Neuronal stem cell (in vitro differentiated cells): Measurements from ENCODE around the gene WFDC5.

ENCODE experiments used
- DNase-seq: peaks from one replicate; pipeline ENCODE4 v3.0.0-alpha.2; 2013; ENCODE audit warnings: low spot score
- H2AFZ ChIP-seq: one replicate; pipeline ENCODE4 v1.6.1; 2013; ENCODE audit warnings: mild to moderate bottlenecking, low read length, inconsistent platforms
- H2AK5ac ChIP-seq: 2 replicates; pipeline ENCODE4 v1.6.1; 2013; ENCODE audit warnings: low read depth, mild to moderate bottlenecking, inconsistent platforms, low read length, moderate library complexity, mixed read lengths
- H2BK120ac ChIP-seq: 2 replicates; pipeline ENCODE4 v1.6.1; 2013; ENCODE audit warnings: low read depth, mild to moderate bottlenecking, inconsistent platforms, low read length, moderate library complexity, mixed read lengths
- H2BK12ac ChIP-seq: one replicate; pipeline ENCODE4 v1.6.1; 2013; ENCODE audit warnings: low read length, inconsistent platforms
- H2BK15ac ChIP-seq: 2 replicates; pipeline ENCODE4 v1.6.1; 2013; ENCODE audit warnings: mild to moderate bottlenecking, low read length, inconsistent platforms, mixed read lengths
- H2BK5ac ChIP-seq: one replicate; pipeline ENCODE4 v1.6.1; 2013; ENCODE audit warnings: inconsistent platforms, mild to moderate bottlenecking, low read length, moderate library complexity
- H3K14ac ChIP-seq: one replicate; pipeline ENCODE4 v1.6.1; 2013; ENCODE audit warnings: low read length, inconsistent platforms
- H3K18ac ChIP-seq: 2 replicates; pipeline ENCODE4 v1.6.1; 2013; ENCODE audit warnings: low read length, inconsistent platforms
- H3K23ac ChIP-seq: 2 replicates; pipeline ENCODE4 v1.6.1; 2013; ENCODE audit warnings: low read depth, mild to moderate bottlenecking, mixed read lengths, low read length, inconsistent platforms; ENCODE audit not compliant: poor library complexity
- H3K27ac ChIP-seq: replicated peaks from 3 replicates; pipeline ENCODE4 v1.5.1; 2013; ENCODE audit warnings: low read length, inconsistent platforms
- H3K27me3 ChIP-seq, 3 experiments: 2 replicates each; pipeline ENCODE4 v1.6.1; 2013; ENCODE audit warnings: low read length in 3 of 3, mild to moderate bottlenecking in 2 of 3, inconsistent platforms in 1 of 3, low read depth in 1 of 3, mixed read lengths in 1 of 3, moderate library complexity in 1 of 3; ENCODE audit not compliant: control insufficient read depth in 3 of 3, insufficient read depth in 3 of 3
- H3K36me3 ChIP-seq, 2 donors: replicated peaks in 1 of 2; 2 replicates each; pipeline ENCODE4 v1.6.1; 2013; ENCODE audit warnings: low read length in 2 of 2; ENCODE audit not compliant: control insufficient read depth in 2 of 2, insufficient read depth in 2 of 2
- H3K4ac ChIP-seq: 2 replicates; pipeline ENCODE4 v1.6.1; 2013; ENCODE audit warnings: inconsistent platforms, mild to moderate bottlenecking, low read length, moderate library complexity
- H3K4me1 ChIP-seq, 2 donors: 1 replicate in 1 of 2; 2 replicates in 1 of 2; pipeline ENCODE4 v1.6.1; 2013; ENCODE audit warnings: low read length in 2 of 2, low read depth in 1 of 2; ENCODE audit not compliant: control insufficient read depth in 2 of 2, insufficient read depth in 1 of 2
- H3K4me2 ChIP-seq: one replicate; pipeline ENCODE4 v1.6.1; 2013; ENCODE audit warnings: mild to moderate bottlenecking, low read length, inconsistent platforms; ENCODE audit not compliant: insufficient read depth, poor library complexity, severe bottlenecking
- H3K4me3 ChIP-seq, 2 donors: 2 replicates each; pipeline ENCODE4 v1.5.1; 2013; ENCODE audit warnings: low read length in 2 of 2, mild to moderate bottlenecking in 2 of 2, inconsistent platforms in 1 of 2, moderate library complexity in 1 of 2
- H3K79me1 ChIP-seq: one replicate; pipeline ENCODE4 v1.6.1; 2013; ENCODE audit warnings: low read depth, mild to moderate bottlenecking, inconsistent platforms, low read length, moderate library complexity
- H3K9ac ChIP-seq: one replicate; pipeline ENCODE4 v1.6.1; 2013; ENCODE audit warnings: mild to moderate bottlenecking, low read depth, low read length, inconsistent platforms; ENCODE audit not compliant: poor library complexity
- H3K9me3 ChIP-seq, 2 donors: replicated peaks in 1 of 2; 2 replicates each; pipeline versions ENCODE3 to v1.6.1; 2013; ENCODE audit warnings: low read length in 2 of 2, mild to moderate bottlenecking in 2 of 2, inconsistent platforms in 1 of 2, low read depth in 1 of 2, mixed read lengths in 1 of 2, moderate library complexity in 1 of 2; ENCODE audit not compliant: control insufficient read depth in 2 of 2, insufficient read depth in 1 of 2
- H4K8ac ChIP-seq: one replicate; pipeline ENCODE4 v1.6.1; 2013; ENCODE audit warnings: low read depth, mild to moderate bottlenecking, inconsistent platforms, low read length, moderate library complexity
- H4K91ac ChIP-seq: one replicate; pipeline ENCODE4 v1.6.1; 2013; ENCODE audit warnings: low read length, low read depth, mild to moderate bottlenecking, inconsistent platforms; ENCODE audit not compliant: poor library complexity
- WGBS, 2 donors: extraction: QIAGEN DNeasy Blood & Tissue Kit; methylation state at CpG; one replicate each; pipeline ENCODE4 v1.1.7; 2013; ENCODE audit warnings: missing lambda C conversion rate in 2 of 2, mixed read lengths in 1 of 2; ENCODE audit not compliant: insufficient read length in 2 of 2, insufficient replicate concordance in 1 of 2; ENCODE audit errors: extremely low coverage in 2 of 2; 5-methylcytosine and 5-hydroxymethylcytosine counted together

Gene WFDC5

GRCh38 chr20:45111799-45112471, 3.0 kb downstream of the WFDC5 start:
- Histone ChIP-seq H4K91ac (no peak overlapping the region), H3K9me3 (no peaks in the 10 kb centered on the region), H2BK15ac (no peak overlapping the region), H3K4ac (peak overlapping the region; percentile 85), H2BK120ac (no peak overlapping the region), H3K79me1 (no peaks in the 10 kb centered on the region), H3K4me1 (peaks cover 0 to 1% of the 10 kb centered on the region in 2 donors), H2AFZ (no peak overlapping the region), H3K18ac (peak overlapping the region; percentile 33), H4K8ac (peak overlapping the region; percentile 87), H2AK5ac (peak overlapping the region; percentile 40), H3K9ac (no peak overlapping the region), H3K27me3 (peaks cover 0 to 27% (median 0%) of the 10 kb centered on the region in 3 experiments), H3K14ac (no peak overlapping the region), H3K4me2 (no peak overlapping the region), H3K27ac (no peak overlapping the region), H3K36me3 (no peaks in the 10 kb centered on the region), H3K23ac (no peak overlapping the region), H2BK12ac (no peak overlapping the region), H3K4me3 (no peak overlapping the region), H2BK5ac (no peak overlapping the region)
- no CpG with 5 or more reads among the region's 17 CpGs for WGBS, 2 donors
- no peak for DNase-seq

- Histone ChIP-seq H3K27me3 (peaks cover 0 to 27% (median 0%) of the 10 kb centered on the region in 3 experiments), H2BK12ac (no peak overlapping the region), H2BK120ac (no peak overlapping the region), H2AK5ac (no peak overlapping the region), H2BK5ac (no peak overlapping the region), H3K4me2 (no peak overlapping the region), H3K14ac (no peak overlapping the region), H3K4me3 (no peak overlapping the region), H4K8ac (no peak overlapping the region), H3K9me3 (no peaks in the 10 kb centered on the region), H3K4ac (no peak overlapping the region), H2AFZ (no peak overlapping the region), H4K91ac (no peak overlapping the region), H3K9ac (no peak overlapping the region), H3K23ac (no peak overlapping the region), H3K27ac (no peak overlapping the region), H3K18ac (no peak overlapping the region), H3K4me1 (peaks cover 0 to 1% of the 10 kb centered on the region in 2 donors), H3K79me1 (no peaks in the 10 kb centered on the region), H3K36me3 (no peaks in the 10 kb centered on the region), H2BK15ac (no peak overlapping the region)
- WGBS, 2 donors = no CpG with 5 or more reads among the region's 11 CpGs
- DNase-seq = no peak
Measured at GRCh38 chr20:45111285-45111684, 3.7 kb downstream of the WFDC5 start.

- no peaks in the 10 kb centered on the region for H3K9me3 ChIP-seq
- no peak overlapping the region for H3K4ac ChIP-seq
- H3K4me3 ChIP-seq = no peak overlapping the region
- H3K9ac ChIP-seq = no peak overlapping the region
- H2BK15ac ChIP-seq = no peak overlapping the region
- H3K79me1 ChIP-seq = no peaks in the 10 kb centered on the region
- WGBS, 2 donors = no CpG with 5 or more reads among the region's 11 CpGs
- no peak overlapping the region for H4K91ac ChIP-seq
- no peak overlapping the region for H2BK120ac ChIP-seq
- no peak overlapping the region for H3K27ac ChIP-seq
- H3K14ac ChIP-seq = no peak overlapping the region
- H2BK5ac ChIP-seq = no peak overlapping the region
- H2AFZ ChIP-seq = no peak overlapping the region
- H2AK5ac ChIP-seq = no peak overlapping the region
- peaks cover 0 to 1% of the 10 kb centered on the region in 2 donors for H3K4me1 ChIP-seq
- H3K4me2 ChIP-seq = no peak overlapping the region
- H4K8ac ChIP-seq = no peak overlapping the region
- H2BK12ac ChIP-seq = no peak overlapping the region
- peaks cover 0 to 24% (median 0%) of the 10 kb centered on the region in 3 experiments for H3K27me3 ChIP-seq
- H3K18ac ChIP-seq = no peak overlapping the region
- no peaks in the 10 kb centered on the region for H3K36me3 ChIP-seq
- no peak overlapping the region for H3K23ac ChIP-seq
- no peak for DNase-seq
Measured at GRCh38 chr20:45110301-45110700, 4.7 kb downstream of the WFDC5 start.

- H4K91ac ChIP-seq = no peak overlapping the region
- WGBS, 2 donors = no CpG with 5 or more reads among the region's 8 CpGs
Measured at GRCh38 chr20:45109634-45110033, 5.3 kb downstream of the WFDC5 start.

More at GRCh38 chr20:45109634-45110033, 5.3 kb downstream of the WFDC5 start:
- H2BK120ac ChIP-seq = no peak overlapping the region
- DNase-seq = no peak
- no peak overlapping the region for H2BK5ac ChIP-seq
- H3K27ac ChIP-seq = no peak overlapping the region
- H3K18ac ChIP-seq = no peak overlapping the region
- no peak overlapping the region for H3K9ac ChIP-seq
- H3K9me3 ChIP-seq = no peaks in the 10 kb centered on the region
- no peak overlapping the region for H3K4me2 ChIP-seq
- no peaks in the 10 kb centered on the region for H3K79me1 ChIP-seq
- H2BK15ac ChIP-seq = no peak overlapping the region
- no peak overlapping the region for H2AFZ ChIP-seq
- H4K8ac ChIP-seq = no peak overlapping the region
- no peak overlapping the region for H3K4ac ChIP-seq
- no peak overlapping the region for H2BK12ac ChIP-seq
- H3K27me3 ChIP-seq = peaks cover 0 to 17% (median 0%) of the 10 kb centered on the region in 3 experiments
- no peak overlapping the region for H3K14ac ChIP-seq
- H3K4me1 ChIP-seq = no peaks in the 10 kb centered on the region
- H3K23ac ChIP-seq = no peak overlapping the region
- H3K36me3 ChIP-seq = no peaks in the 10 kb centered on the region
- H2AK5ac ChIP-seq = no peak overlapping the region
- no peak overlapping the region for H3K4me3 ChIP-seq
